ENCODE data around the gene UBXN11.

GRCh38 chr1:26307363-26307781, 936 bp upstream of the UBXN11 start:
- TF ChIP-seq CTCF (IDR thresholded peaks at IDR 0.05; ENCODE audit: low read depth, low read length): no peak
- no peak for TF ChIP-seq EZH2phosphoT487 (IDR thresholded peaks at IDR 0.05; ENCODE audit: low read depth)

Data from OCI-LY3 (cell line).